ENCODE measurements around the gene FASTKD3.
A peak's percentile ranks its signal among the peaks of the same experiment; 100 is the strongest.

The FASTKD3 gene

DNA sequence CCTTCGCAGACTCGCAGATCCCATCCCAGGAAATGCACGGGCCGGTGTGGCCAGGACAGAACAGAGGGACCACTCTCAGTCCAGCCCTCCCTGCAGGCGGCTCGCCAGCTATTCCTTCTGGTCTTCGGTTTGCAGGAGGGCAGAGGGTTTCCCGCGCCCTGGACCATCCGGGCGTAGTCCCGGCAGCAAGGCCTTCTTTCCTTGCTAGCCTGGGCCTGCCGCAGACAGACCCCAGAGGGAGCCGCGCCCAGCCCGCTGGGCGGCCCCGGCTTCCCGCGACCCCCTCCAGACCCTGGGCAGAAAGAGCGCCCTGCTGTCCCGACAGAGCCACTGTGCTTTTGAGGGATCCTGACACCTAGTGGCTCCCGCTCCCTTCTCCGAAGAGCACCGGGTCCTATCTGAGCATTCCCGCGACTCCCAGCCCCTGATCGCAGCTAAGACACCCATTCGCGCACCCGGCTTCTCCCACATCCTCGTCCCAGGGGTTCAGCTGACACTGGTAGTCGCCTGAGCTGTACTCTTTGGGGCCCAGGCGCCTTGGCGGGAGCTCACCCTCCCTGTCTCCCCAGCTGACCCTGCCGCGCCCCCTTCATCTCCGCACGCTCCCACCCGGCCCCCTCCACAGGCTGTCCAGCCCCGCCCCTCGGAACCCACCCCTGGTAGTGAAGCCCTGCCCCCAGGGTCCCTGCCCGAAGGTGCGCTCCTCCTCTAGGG is 19.0 kb downstream of the FASTKD3 start:
- DNase-seq: no peak

DNA sequence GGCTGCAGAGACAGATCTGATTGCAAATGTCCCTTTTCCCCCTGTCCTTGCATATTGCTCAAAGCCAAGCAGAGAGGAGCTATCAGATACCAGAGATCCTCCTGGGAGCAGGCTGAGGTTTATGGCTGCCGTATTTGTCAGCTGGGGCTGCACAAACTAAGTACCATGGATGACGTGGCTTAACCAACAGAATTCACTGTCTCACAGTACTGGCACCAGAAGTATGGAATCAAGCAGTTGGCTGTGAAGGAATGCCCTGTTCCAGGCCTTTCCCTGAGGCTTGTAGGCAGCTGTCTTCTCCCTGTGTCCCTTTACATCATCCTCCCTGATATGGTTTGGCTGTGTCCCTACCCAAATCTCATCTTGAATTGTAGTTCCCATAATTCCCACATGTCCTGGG is 20.5 kb downstream of the FASTKD3 start:
- DNase-seq: no peak

DNA sequence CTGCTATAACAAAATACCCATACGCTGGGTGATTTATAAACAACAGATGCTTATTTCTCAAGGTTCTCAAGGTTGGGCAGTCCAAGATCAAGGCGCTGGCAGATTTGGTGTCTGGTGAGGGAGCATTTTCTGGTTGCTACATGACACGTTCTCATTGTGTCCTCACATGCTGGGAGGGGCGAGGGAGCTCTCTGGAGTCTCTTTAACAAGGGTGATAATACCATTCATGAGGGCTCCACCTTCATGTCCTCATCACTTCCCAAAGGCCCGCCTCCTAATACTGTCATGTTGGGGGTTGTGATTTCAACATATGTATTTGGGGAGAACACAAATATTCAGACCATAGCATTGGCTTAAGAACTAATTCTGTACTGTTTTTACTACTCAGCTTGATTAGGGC is 22.5 kb downstream of the FASTKD3 start:
- no peak for DNase-seq

DNA sequence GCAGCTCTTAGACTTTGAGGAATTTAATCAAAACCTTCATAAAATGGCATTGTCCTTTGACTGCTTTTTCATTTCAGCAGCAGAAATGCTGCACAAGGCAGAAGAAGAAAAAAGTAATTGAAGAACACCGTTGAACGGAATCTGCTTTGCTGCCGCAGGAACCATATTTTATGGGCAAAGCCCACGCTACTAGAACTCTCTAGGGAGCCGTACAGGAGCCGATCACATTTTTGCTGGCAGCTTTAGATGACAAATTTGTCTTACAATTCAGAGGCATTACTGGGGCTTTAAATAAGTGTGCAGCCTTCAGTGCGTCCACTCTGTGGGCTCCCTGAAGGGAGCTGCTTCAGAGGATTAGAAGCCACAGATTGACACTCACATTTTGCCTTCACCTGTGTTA is 23.3 kb downstream of the FASTKD3 start:
- DNase-seq: no peak

DNA sequence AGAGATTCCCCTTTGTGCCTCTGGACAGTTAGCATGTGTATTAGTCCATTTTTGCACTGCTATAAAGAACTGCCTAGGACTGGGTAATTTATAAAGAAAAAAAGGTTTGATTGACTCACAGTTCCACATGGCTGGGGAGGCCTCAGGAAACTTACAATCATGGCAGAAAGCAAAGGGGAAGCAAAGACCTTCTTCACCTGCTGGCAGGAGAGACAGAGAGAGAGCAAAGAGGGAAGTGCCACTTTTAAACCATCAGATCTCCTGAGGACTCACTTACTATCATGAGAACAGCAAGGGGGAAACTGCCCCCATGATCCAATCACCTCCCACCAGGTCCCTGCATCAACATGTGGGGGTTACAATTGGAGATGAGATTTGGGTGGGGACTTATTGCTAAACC is 23.9 kb downstream of the FASTKD3 start:
- no peak for DNase-seq

DNA sequence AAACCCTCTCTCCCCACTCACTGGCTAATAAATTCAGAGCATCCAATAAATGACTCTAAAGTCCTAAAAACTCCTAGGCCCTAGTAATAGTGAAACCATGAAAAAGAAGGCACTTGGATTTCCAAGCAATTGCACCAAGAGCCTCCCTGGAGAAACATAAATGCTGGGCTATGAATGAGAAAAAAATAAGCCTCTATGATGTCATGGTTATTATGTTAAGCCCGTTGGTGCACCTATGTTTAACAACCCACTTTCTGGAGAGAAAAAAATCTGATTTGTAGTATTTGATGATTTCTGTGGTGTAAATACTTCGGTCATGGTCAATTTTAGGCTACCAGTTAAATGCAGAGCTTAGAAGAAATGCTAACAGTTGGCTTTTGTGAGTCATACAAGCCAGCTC is 26.3 kb downstream of the FASTKD3 start:
- no peak for DNase-seq

DNA sequence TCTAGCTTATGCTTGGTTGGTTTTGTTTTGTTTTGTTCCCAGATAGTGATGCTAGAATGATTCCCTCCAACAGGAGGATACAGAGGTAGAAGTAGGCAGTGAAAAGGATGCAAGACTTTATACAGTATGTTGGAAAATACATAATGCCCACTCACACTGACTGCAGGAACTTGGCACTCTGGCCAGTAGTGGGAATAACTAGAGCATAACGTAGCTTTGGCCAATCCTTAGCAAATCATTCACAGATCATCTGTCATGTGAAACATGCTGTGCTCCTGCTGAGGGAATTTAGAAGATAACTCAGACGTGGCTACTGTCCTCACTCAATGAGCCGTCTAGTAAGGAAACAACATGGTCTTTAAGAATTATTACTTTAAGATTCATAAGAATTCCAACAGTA is 31.4 kb downstream of the FASTKD3 start:
- no peak for DNase-seq

DNA sequence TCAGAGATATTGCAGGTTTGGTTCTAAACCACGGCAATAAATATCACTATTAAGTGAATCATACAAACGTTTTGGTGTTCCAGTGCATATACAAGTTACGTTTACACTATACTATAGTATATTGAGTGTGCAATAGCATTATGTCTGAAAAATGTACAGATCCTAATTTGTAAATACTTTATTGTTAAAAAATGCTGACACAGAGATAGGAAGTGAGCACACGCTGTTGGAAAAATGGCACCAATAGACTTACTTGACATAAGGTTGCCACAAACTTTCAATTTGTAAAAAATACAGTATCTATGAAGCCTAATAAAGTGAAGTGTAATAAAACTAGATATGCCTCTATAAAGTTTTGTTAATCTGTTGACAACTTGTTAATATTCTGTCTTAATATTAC is 33.8 kb downstream of the FASTKD3 start:
- no peak for DNase-seq

DNA sequence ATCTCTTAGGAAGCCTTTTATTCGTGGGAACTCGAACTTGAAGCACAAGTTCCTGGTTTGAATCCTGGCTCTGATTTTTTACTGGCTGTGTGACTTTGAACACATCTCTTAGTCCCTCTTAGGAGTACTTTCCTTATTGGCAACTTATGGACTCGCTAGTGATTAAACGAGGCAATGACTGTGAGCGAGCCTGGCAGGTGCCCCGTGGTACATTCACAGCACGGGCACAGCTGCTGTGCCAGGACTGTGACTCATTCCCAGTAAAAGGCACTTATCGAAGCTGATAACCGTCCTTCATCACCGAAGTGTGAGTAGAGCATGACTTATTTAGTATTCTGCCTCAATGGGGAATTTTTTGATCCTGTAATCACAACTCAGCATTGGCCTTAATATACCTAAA is 40.6 kb downstream of the FASTKD3 start:
- DNase-seq: no peak

DNA sequence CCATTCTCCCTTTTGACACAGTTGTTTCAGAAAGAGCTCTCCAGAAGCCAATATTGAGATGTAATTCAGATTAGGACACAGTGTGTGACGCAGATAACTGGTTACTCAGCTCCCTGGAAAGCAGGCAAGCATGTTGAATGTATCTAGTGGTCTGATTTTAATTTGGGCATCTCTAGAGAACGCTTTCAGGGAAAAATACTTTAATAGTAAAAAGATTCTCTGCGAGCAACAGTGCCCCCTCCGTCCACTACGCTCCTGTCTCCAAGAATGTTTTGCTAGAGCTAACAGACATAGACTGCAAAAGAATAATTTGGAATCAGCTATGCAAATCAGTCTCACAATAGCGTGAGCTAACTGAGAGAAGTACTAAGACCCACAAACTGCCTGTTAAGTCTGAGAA is 41.2 kb downstream of the FASTKD3 start:
- no peak for DNase-seq

DNA sequence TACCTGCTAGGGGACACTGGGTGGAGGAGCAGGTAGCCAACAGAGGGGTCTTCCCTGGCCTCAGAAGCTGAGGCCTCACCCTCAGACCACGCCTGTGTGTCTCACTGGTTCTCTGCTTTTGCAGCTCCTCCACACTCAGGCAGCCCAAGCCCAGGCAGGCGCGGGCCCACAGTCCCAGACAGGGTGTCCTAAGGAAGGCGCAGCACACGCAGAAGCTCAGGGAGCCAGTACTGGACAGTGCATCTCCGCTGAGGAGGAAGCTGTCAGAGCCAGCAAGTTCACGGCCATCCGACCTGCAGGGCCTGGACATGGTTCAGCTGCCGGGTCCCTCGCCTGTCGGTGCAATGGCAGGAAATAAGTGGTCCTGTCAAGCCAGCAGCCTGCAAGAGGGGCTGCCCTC is 43.2 kb downstream of the FASTKD3 start:
- no peak for DNase-seq

DNA sequence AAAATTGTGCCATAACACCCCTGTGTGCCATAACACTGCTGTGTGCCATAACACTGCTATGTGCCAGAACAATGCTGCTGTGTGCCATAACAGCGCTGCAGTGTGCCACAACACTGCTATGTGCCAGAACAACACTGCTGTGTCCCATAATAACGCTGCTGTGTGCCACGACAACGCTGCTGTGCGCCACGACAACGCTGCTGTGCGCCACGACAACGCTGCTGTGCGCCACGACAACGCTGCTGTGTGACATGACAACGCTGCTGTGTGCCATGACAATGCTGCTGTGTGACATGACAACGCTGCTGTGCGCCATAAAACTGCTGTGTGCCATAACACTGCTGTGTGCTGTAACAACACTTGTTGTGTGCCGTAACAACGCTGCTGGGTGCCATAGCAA is 43.8 kb downstream of the FASTKD3 start:
- DNase-seq: no peak

DNA sequence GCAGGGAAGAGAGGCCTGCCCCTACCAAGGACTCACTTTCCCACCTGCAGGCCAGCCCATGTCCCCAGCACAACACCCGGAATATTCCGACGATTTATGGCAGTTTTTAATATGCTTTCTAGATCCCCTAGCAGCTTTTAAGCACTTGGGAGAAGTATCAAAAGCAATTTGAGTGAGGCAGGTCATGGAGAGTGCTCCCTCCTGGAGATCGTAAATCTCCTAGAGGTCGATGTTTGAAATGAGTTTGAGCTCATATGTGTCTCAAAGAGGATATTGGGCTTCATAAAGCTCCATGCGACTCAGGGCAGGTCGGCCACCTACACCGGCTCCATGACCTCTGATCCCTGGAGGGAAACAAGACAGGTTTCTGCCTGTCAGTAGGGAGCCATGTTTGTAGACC is 45.2 kb downstream of the FASTKD3 start:
- DNase-seq: no peak

DNA sequence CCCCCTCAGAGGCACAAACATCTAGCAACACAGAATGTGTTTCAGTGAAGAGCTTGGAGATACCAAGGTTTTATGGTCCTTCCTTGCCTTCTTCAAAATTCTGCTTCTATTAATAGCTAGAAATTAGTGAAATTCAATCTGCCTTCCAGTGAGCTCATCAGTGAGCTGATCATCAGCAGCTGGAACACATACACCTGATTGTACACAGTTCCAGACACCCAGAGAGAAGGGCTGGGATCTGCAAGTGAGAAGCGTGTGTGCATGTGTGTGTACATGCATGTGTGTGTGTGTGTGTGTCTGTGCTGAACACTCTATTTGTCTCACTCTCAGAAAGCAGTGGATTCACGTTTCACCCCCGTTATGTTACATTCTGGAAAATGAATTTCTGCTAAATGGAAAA is 46.4 kb downstream of the FASTKD3 start:
- DNase-seq: no peak

DNA sequence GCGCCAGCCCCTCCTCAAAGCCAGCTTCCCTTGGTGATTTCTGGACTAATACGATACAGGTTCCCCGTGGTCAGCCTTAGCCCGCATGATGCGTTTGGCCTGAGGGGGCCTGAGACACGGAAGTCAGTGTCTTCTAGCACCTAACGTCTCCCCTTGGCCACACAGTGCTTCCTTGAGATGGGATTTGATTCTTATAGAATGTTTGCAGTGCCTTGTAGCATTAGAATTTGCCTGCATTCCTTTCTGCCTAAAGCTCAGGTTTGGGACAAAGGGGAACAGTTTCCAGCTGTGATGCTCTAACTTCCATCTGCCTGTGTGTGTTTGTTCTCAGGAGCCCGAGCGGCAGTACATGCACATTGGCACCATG is 52.3 kb downstream of the FASTKD3 start:
- no peak for DNase-seq

DNA sequence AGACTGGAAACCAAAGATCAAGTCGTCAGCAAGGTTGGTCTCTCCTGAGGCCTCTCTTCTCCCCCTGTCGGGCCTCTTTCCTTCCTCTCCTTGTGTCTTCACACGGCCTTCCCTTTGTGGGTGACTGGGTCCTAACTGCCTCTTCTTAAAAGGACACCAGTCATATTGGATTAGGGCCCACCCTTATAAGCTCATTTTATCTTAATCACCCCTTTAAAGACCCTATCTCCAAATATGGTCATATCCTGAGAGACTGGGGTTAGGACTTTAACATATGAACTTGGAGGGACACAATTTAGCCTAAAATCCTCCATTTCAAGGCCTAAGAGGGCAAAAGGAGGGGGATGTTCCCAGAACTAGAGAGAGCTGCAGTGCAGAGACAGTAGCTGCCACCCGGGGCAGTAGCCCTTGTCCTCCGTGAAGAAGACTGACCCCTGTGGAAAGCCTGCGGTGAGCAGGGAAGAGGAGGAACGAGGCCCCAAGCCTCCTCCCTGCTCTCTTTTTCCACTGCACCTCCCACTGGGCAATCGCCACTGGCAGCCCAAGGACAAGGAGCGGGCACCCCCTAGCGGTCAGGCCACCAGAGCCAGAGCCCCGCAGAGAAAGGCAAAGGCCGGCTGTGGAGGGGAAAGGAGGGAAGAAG is 52.8 kb downstream of the FASTKD3 start:
- DNase-seq: peak; percentile 74

DNA sequence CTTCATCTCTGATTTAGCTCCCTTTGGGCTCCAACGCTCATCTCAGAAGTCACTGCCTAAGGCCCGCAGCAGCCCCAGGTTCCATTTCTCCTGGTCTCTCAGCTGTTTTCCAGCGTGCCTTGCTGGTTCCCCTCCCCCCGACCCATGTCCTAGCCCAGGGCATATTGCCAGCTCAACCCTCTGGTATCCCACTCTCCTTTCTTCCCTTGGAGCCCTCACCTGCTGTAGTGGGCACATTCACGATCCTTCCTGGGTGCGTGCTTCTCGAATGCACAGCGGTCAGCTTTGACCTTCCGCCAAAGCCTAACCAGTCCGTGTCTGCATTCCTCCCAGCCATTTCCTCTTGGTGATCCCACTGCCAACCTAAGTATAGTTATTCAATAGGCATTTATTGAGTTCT is 54.0 kb downstream of the FASTKD3 start:
- no peak for DNase-seq

DNA sequence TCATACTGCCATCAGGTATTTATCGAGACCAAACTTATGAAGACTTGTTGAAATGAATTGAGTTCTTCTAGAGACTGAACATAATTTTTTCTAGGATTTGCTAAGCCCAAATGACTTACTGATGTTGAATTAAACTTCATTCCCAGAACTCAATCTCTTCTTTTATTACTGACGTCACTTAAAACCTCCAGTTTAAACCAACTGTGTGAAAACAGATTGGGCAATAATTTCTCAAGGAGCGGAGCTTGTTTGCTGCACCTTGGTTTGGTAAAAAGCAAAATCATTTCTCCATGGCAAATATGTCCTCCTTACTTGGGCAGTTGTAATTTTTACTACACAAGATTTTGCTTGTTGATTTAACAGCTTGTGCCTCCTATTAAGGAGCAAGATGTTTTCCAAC is 55.3 kb downstream of the FASTKD3 start:
- DNase-seq: no peak

DNA sequence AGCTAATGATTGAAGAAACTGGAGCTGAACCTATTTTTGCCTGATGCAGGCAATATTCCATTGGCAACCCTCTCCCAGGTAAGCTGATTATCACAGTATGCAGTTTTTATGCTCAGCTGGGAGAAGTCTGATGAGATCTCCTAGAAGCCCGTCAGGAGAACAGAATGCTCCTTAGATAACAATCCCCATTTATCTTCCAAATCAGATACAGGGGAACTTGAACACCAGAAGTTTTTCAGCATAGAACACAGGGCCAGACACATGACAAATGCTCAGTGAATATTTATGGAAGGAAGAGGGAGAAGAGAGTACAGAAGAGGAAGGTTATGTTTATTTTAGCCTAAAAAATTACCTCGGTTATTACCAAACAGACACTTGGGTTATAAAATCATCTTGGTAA is 55.8 kb downstream of the FASTKD3 start:
- no peak for DNase-seq

DNA sequence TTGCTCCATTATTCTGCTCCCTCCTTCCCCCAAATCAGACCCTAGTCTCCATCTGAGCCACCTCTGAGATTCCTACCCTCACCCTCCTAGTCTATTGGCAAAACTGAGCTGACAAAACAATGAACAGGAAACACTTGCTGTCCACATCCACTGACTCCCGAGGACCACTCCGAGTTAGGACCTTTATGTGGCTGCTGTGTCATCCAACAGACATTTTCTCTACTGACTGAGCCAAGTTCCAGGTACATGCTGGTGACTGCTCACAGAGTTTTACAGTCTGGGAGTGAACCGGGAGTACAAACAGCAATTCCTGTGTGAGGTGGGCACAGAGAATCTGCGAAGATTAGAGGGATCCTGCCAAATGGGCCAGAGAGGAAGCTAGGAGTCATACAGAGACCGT is 57.1 kb downstream of the FASTKD3 start:
- DNase-seq: no peak
